ENCODE data around the gene ITPRIPL2. TPM values are rescaled to one million over a fixed set of nuclear protein-coding genes. Genes with fewer than 3 reads are reported as not detected.

Gene ITPRIPL2
- total RNA-seq, 2 donors from 2014 or later = 56.6 to 66.4 TPM

DNA sequence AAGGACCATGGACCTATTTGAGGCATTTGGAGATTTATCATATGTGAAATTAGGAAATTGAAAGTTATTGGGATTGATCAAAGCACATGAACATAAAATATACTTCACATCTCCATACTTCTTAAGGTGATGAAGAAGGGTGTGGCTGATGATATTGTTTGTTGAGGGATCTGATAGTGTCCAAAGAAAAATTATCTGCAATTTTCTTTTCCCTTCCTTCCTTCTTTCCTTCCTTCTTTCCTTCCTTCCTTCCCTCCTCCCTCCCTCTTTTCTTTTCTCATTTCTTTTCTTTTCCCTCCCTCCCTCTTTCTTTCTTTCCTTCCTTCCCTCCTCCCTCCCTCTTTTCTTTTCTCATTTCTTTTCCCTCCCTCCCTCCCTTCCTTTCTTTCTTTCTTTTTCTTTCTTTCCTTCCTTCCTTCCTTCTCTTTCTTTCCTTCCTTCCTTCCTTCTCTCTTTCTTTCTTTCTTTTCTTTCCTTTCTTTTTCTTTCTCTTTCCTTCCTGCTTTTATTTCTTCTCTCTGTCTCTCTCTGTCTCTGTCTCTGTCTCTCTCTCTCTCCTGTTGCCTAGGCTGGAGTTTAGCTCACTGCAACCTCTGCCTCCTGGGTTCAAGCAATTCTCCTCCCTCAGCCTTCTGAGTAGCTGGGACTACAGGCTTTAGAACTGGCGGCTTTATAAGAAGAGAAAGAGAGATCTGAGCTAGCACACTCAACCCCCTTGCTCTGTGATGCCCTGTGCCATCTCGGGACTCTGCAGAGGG lies 20.9 kb upstream of the ITPRIPL2 start:
- intact Hi-C loops (cut with DNase I) = no loop called here
- H3K4me3 ChIP-seq = no peak overlapping the region
- 95% methylated on average over 2 of the region's 2 CpGs for WGBS

DNA sequence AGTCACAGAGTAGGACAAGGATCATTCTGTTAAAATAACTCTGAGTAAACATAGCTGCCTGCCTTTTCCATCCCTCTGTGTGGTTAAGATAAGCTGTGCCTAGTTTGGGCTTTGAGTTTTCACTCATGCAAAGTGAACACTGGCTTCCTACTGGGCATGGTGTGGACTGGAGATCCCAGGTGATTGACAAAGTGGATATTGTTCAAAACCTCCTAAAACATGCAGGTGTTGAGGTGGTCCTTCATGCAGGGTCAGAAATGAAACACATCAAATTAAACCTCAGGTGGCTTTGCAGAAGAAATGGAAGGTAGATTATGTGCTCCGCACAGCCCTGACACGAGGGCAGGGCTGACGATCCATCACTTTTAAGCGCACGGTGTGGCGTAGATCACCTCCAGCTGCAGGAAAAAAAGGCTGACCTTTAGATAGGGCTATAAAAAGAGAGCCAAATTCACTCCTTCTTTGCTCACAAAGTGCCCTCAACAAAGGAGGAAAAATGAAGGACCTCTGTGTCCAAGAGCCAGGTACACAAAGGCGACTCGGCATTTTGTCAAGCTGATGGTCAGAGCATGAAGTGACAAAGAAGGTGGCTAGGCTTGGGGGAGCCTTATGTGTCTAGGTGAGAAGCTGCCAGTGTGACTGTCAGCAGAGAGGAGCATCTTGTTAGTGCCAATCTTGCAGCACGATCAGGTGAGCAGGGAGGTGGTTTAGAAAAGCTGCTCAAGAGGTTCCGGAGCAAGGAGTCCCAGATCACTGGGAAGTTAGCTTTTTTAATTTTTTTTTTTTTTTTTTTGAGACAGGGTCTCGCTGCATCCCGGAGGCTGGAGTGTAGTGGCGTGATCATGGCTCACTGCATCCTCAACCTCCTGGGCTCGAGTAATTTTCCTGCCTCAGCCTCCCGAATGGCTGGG lies 19.9 kb upstream of the ITPRIPL2 start:
- Histone ChIP-seq H3K4me1 (replicated peaks) (no peaks in the 10 kb centered on the region), H3K27me3 (replicated peaks; ENCODE audit: insufficient read depth) (no peaks in the 10 kb centered on the region), H3K27ac (no peak overlapping the region), H3K9me3 (no peaks in the 10 kb centered on the region), H3K36me3 (no peaks in the 10 kb centered on the region), H3K4me3 (no peak overlapping the region)
- TF ChIP-seq POLR2AphosphoS5 (IDR thresholded peaks at IDR 0.05) (no peak), POLR2A (IDR thresholded peaks at IDR 0.05) (no peak)
- TF ChIP-seq, protein P1, sequence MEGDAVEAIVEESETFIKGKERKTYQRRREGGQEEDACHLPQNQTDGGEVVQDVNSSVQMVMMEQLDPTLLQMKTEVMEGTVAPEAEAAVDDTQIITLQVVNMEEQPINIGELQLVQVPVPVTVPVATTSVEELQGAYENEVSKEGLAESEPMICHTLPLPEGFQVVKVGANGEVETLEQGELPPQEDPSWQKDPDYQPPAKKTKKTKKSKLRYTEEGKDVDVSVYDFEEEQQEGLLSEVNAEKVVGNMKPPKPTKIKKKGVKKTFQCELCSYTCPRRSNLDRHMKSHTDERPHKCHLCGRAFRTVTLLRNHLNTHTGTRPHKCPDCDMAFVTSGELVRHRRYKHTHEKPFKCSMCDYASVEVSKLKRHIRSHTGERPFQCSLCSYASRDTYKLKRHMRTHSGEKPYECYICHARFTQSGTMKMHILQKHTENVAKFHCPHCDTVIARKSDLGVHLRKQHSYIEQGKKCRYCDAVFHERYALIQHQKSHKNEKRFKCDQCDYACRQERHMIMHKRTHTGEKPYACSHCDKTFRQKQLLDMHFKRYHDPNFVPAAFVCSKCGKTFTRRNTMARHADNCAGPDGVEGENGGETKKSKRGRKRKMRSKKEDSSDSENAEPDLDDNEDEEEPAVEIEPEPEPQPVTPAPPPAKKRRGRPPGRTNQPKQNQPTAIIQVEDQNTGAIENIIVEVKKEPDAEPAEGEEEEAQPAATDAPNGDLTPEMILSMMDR (IDR thresholded peaks at IDR 0.05) = no peak
- intact Hi-C loops (cut with DNase I) = no loop called here
- no peak for DNase-seq (ENCODE audit: low spot score)
- 85% methylated on average over 15 of the region's 15 CpGs for WGBS

More for the DNA sequence above, 20.9 kb upstream of the ITPRIPL2 start:
- Histone ChIP-seq H3K27ac (no peak overlapping the region), H3K36me3 (no peaks in the 10 kb centered on the region), H3K4me1 (replicated peaks) (no peaks in the 10 kb centered on the region), H3K27me3 (replicated peaks; ENCODE audit: insufficient read depth) (no peaks in the 10 kb centered on the region), H3K9me3 (no peaks in the 10 kb centered on the region)
- TF ChIP-seq POLR2A (IDR thresholded peaks at IDR 0.05) (no peak), POLR2AphosphoS5 (IDR thresholded peaks at IDR 0.05) (no peak)
- TF ChIP-seq, protein P1 (IDR thresholded peaks at IDR 0.05) = no peak
- no peak for DNase-seq (ENCODE audit: low spot score)

DNA sequence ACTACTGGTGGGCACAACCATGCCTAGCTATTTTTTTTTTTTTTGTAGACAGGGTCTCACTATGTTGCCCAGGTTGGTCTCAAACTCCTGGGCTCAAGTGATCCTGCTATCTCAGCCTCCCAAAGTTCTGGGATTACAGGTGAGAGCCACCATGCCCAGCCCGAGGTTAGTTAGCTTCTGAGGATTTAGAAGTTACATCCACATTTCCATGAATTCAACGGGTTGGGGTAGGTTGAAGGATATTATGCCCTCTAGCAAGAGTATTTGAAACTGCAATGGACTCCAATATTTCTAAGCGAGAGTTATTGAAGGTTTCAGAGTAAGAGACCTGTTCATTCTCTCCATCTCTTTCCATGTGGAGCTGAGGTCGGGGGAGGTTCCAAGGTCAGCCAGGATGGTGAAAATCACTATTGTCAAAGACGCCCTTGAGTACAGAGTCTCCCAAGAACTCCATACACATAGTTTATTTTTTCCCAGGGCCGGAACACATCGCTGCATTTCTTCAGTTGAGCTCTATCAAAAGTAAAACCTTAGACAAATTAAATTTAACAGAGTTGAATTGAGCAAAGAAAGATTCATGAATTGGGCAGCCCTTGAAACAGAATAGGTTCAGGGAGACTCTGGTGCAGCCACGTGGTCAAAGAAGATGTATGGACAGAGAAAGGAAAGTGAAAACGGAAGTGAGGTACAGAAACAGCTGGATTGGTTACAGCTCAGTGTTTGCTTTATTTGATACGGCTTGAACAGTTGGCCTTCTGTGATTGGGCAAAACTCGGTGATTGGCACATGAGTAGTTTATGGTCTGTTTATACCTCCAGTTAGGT lies 19.0 kb upstream of the ITPRIPL2 start:
- Histone ChIP-seq H3K27me3 (replicated peaks; ENCODE audit: insufficient read depth) (no peaks in the 10 kb centered on the region), H3K36me3 (no peaks in the 10 kb centered on the region), H3K4me3 (no peak overlapping the region), H3K27ac (no peak overlapping the region), H3K9me3 (no peaks in the 10 kb centered on the region), H3K4me1 (replicated peaks) (no peaks in the 10 kb centered on the region)
- DNase-seq (ENCODE audit: low spot score) = no peak
- intact Hi-C loops (cut with DNase I) = no loop called here
- WGBS = 78% methylated on average over 11 of the region's 11 CpGs
- TF ChIP-seq, protein P1 (IDR thresholded peaks at IDR 0.05) = no peak
- no peak for TF ChIP-seq POLR2A (IDR thresholded peaks at IDR 0.05)

DNA sequence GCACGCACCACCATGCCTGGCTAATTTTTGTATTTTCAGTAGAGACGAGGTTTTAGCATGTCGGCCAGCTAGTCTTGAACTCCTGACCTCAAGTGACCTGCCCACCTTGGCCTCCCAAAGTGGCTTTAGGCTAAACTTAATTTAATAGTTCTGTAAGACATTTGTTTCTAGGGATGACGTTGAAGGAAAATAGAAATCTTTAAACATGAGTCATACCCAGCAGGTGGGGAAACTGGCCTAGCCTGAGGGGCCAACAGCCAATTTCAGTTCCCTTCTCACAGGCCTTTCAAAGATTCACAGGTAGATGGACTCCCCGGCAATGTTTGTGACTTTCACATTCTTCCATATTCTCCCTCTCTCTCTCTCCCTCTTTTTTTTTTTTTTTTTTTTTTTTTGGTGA lies 18.1 kb upstream of the ITPRIPL2 start:
- intact Hi-C loops (cut with DNase I) = no loop called here
- DNase-seq (ENCODE audit: low spot score) = no peak
- H3K27ac ChIP-seq = no peak overlapping the region
- TF ChIP-seq, protein P1 (IDR thresholded peaks at IDR 0.05) = no peak
- TF ChIP-seq POLR2AphosphoS5 (IDR thresholded peaks at IDR 0.05) (no peak), POLR2A (IDR thresholded peaks at IDR 0.05) (no peak)
- H3K36me3 ChIP-seq = no peaks in the 10 kb centered on the region
- H3K9me3 ChIP-seq = no peaks in the 10 kb centered on the region
- H3K27me3 ChIP-seq (replicated peaks; ENCODE audit: insufficient read depth) = no peaks in the 10 kb centered on the region
- H3K4me3 ChIP-seq = no peak overlapping the region
- no peaks in the 10 kb centered on the region for H3K4me1 ChIP-seq (replicated peaks)
- WGBS = 72% methylated on average over 5 of the region's 5 CpGs

Measured in prostate gland (tissue), 2 donors.